Measurements from ENCODE around the gene RXFP4. TPM values are rescaled to one million over a fixed set of nuclear protein-coding genes. Genes with fewer than 3 reads are reported as not detected.

The RXFP4 gene
- polyA plus RNA-seq, 2 donors = 0.04 to 0.08 TPM

- Histone ChIP-seq H3K36me3 (ENCODE audit: control insufficient read depth in 2 of 2, insufficient read depth in 2 of 2, low read length in 1 of 2) (peaks cover 16 to 20% of the 10 kb centered on the region in 2 donors), H3K27ac (ENCODE audit: low read depth in 2 of 2, low read length in 1 of 2) (no peak overlapping the region), H3K4me3 (ENCODE audit: low read depth in 1 of 2, low read length in 2 of 2) (no peak overlapping the region), H3K4me1 (ENCODE audit: control insufficient read depth in 2 of 2, insufficient read depth in 2 of 2, low read length in 1 of 2) (no peaks in the 10 kb centered on the region), H3K27me3 (ENCODE audit: control insufficient read depth in 1 of 2, insufficient read depth in 2 of 2, low read length in 2 of 2) (no peaks in the 10 kb centered on the region), H3K9me3 (ENCODE audit: control insufficient read depth in 2 of 2, insufficient read depth in 1 of 2, low read depth in 1 of 2, low read length in 1 of 2) (no peaks in the 10 kb centered on the region)
- 86 to 97% methylated on average over 12 of the region's 12 CpGs for WGBS, 2 donors
These were observed 37.2 kb upstream of the RXFP4 start for GRCh38 chr1:155904261-155904660.

- H3K36me3 ChIP-seq (ENCODE audit: control insufficient read depth in 2 of 2, insufficient read depth in 2 of 2, low read length in 1 of 2) = peaks cover 0 to 3% of the 10 kb centered on the region in 2 donors
- peak overlapping the region; percentile 53 to 76 for H3K27ac ChIP-seq (ENCODE audit: low read depth in 2 of 2, low read length in 1 of 2)
- H3K27me3 ChIP-seq (ENCODE audit: control insufficient read depth in 1 of 2, insufficient read depth in 2 of 2, low read length in 2 of 2) = no peaks in the 10 kb centered on the region
- no peaks in the 10 kb centered on the region for H3K4me1 ChIP-seq (ENCODE audit: control insufficient read depth in 2 of 2, insufficient read depth in 2 of 2, low read length in 1 of 2)
- WGBS, 2 donors = 47 to 65% methylated on average over 4 of the region's 4 CpGs
- no peaks in the 10 kb centered on the region for H3K9me3 ChIP-seq (ENCODE audit: control insufficient read depth in 2 of 2, insufficient read depth in 1 of 2, low read depth in 1 of 2, low read length in 1 of 2)
- H3K4me3 ChIP-seq (ENCODE audit: low read depth in 1 of 2, low read length in 2 of 2) = peak overlapping the region; percentile 7 to 93
These were observed 31.5 kb upstream of the RXFP4 start for GRCh38 chr1:155909894-155910293.

- peaks cover 0 to 3% of the 10 kb centered on the region in 2 donors for H3K36me3 ChIP-seq (ENCODE audit: control insufficient read depth in 2 of 2, insufficient read depth in 2 of 2, low read length in 1 of 2)
- peak overlapping the region; percentile 61 to 93 for H3K4me3 ChIP-seq (ENCODE audit: low read depth in 1 of 2, low read length in 2 of 2)
- 1 to 2% methylated on average over 11 of the region's 11 CpGs for WGBS, 2 donors
- H3K4me1 ChIP-seq (ENCODE audit: control insufficient read depth in 2 of 2, insufficient read depth in 2 of 2, low read length in 1 of 2) = no peaks in the 10 kb centered on the region
- peak overlapping the region; percentile 88 to 96 for H3K27ac ChIP-seq (ENCODE audit: low read depth in 2 of 2, low read length in 1 of 2)
- no peaks in the 10 kb centered on the region for H3K9me3 ChIP-seq (ENCODE audit: control insufficient read depth in 2 of 2, insufficient read depth in 1 of 2, low read depth in 1 of 2, low read length in 1 of 2)
- H3K27me3 ChIP-seq (ENCODE audit: control insufficient read depth in 1 of 2, insufficient read depth in 2 of 2, low read length in 2 of 2) = no peaks in the 10 kb centered on the region
These were observed 30.8 kb upstream of the RXFP4 start for GRCh38 chr1:155910621-155911121.

GRCh38 chr1:155911156-155912055, 30.0 kb upstream of the RXFP4 start, which contains the start of gene RIT1:
TSS of gene RIT1 (minus strand) at chr1:155911349. CDS start at chr1:155910761, 588 bp downstream.
- Histone ChIP-seq H3K4me1 (ENCODE audit: control insufficient read depth in 2 of 2, insufficient read depth in 2 of 2, low read length in 1 of 2) (no peaks in the 10 kb centered on the region), H3K27ac (ENCODE audit: low read depth in 2 of 2, low read length in 1 of 2) (peak within 1 kb of the TSS; percentile 88 to 96), H3K36me3 (ENCODE audit: control insufficient read depth in 2 of 2, insufficient read depth in 2 of 2, low read length in 1 of 2) (peaks cover 0 to 3% of the 10 kb centered on the region in 2 donors), H3K4me3 (ENCODE audit: low read depth in 1 of 2, low read length in 2 of 2) (peak within 1 kb of the TSS; percentile 61 to 93), H3K27me3 (ENCODE audit: control insufficient read depth in 1 of 2, insufficient read depth in 2 of 2, low read length in 2 of 2) (no peaks in the 10 kb centered on the region), H3K9me3 (ENCODE audit: control insufficient read depth in 2 of 2, insufficient read depth in 1 of 2, low read depth in 1 of 2, low read length in 1 of 2) (no peaks in the 10 kb centered on the region)
- WGBS, 2 donors = 6% methylated on average over 34 of the region's 34 CpGs

GRCh38 chr1:155912056-155912536, 29.3 kb upstream of the RXFP4 start:
- Histone ChIP-seq H3K36me3 (ENCODE audit: control insufficient read depth in 2 of 2, insufficient read depth in 2 of 2, low read length in 1 of 2) (peaks cover 0 to 2% of the 10 kb centered on the region in 2 donors), H3K4me1 (ENCODE audit: control insufficient read depth in 2 of 2, insufficient read depth in 2 of 2, low read length in 1 of 2) (no peaks in the 10 kb centered on the region), H3K4me3 (ENCODE audit: low read depth in 1 of 2, low read length in 2 of 2) (no peak overlapping the region), H3K27me3 (ENCODE audit: control insufficient read depth in 1 of 2, insufficient read depth in 2 of 2, low read length in 2 of 2) (no peaks in the 10 kb centered on the region), H3K27ac (ENCODE audit: low read depth in 2 of 2, low read length in 1 of 2) (peak overlapping the region; percentile 73 to 88), H3K9me3 (ENCODE audit: control insufficient read depth in 2 of 2, insufficient read depth in 1 of 2, low read depth in 1 of 2, low read length in 1 of 2) (no peaks in the 10 kb centered on the region)
- WGBS, 2 donors = 75 to 76% methylated on average over 11 of the region's 11 CpGs

GRCh38 chr1:155913969-155914757, 27.3 kb upstream of the RXFP4 start:
- H3K4me1 ChIP-seq (ENCODE audit: control insufficient read depth in 2 of 2, insufficient read depth in 2 of 2, low read length in 1 of 2) = no peaks in the 10 kb centered on the region
- H3K36me3 ChIP-seq (ENCODE audit: control insufficient read depth in 2 of 2, insufficient read depth in 2 of 2, low read length in 1 of 2) = peaks cover 0 to 6% of the 10 kb centered on the region in 2 donors
- no peaks in the 10 kb centered on the region for H3K9me3 ChIP-seq (ENCODE audit: control insufficient read depth in 2 of 2, insufficient read depth in 1 of 2, low read depth in 1 of 2, low read length in 1 of 2)
- H3K27me3 ChIP-seq (ENCODE audit: control insufficient read depth in 1 of 2, insufficient read depth in 2 of 2, low read length in 2 of 2) = no peaks in the 10 kb centered on the region
- H3K4me3 ChIP-seq (ENCODE audit: low read depth in 1 of 2, low read length in 2 of 2) = no peak overlapping the region
- 67% methylated on average over 6 of the region's 6 CpGs for WGBS, 2 donors
- H3K27ac ChIP-seq (ENCODE audit: low read depth in 2 of 2, low read length in 1 of 2) = no peak overlapping the region

- Histone ChIP-seq H3K4me3 (ENCODE audit: low read depth in 1 of 2, low read length in 2 of 2) (no peak overlapping the region), H3K27me3 (ENCODE audit: control insufficient read depth in 1 of 2, insufficient read depth in 2 of 2, low read length in 2 of 2) (no peaks in the 10 kb centered on the region), H3K4me1 (ENCODE audit: control insufficient read depth in 2 of 2, insufficient read depth in 2 of 2, low read length in 1 of 2) (no peaks in the 10 kb centered on the region), H3K36me3 (ENCODE audit: control insufficient read depth in 2 of 2, insufficient read depth in 2 of 2, low read length in 1 of 2) (peaks cover 12 to 16% of the 10 kb centered on the region in 2 donors), H3K27ac (ENCODE audit: low read depth in 2 of 2, low read length in 1 of 2) (no peak overlapping the region), H3K9me3 (ENCODE audit: control insufficient read depth in 2 of 2, insufficient read depth in 1 of 2, low read depth in 1 of 2, low read length in 1 of 2) (no peaks in the 10 kb centered on the region)
- 62 to 67% methylated on average over 3 of the region's 3 CpGs for WGBS, 2 donors
These were observed 22.8 kb upstream of the RXFP4 start for GRCh38 chr1:155918660-155919059.

GRCh38 chr1:155919801-155920200, 21.6 kb upstream of the RXFP4 start:
- 95 to 100% methylated on average over 2 of the region's 2 CpGs for WGBS, 2 donors
- no peaks in the 10 kb centered on the region for H3K27me3 ChIP-seq (ENCODE audit: control insufficient read depth in 1 of 2, insufficient read depth in 2 of 2, low read length in 2 of 2)
- H3K9me3 ChIP-seq (ENCODE audit: control insufficient read depth in 2 of 2, insufficient read depth in 1 of 2, low read depth in 1 of 2, low read length in 1 of 2) = no peaks in the 10 kb centered on the region
- H3K36me3 ChIP-seq (ENCODE audit: control insufficient read depth in 2 of 2, insufficient read depth in 2 of 2, low read length in 1 of 2) = peaks cover 12 to 16% of the 10 kb centered on the region in 2 donors
- no peak overlapping the region for H3K27ac ChIP-seq (ENCODE audit: low read depth in 2 of 2, low read length in 1 of 2)
- H3K4me1 ChIP-seq (ENCODE audit: control insufficient read depth in 2 of 2, insufficient read depth in 2 of 2, low read length in 1 of 2) = no peaks in the 10 kb centered on the region
- H3K4me3 ChIP-seq (ENCODE audit: low read depth in 1 of 2, low read length in 2 of 2) = no peak overlapping the region

- no peaks in the 10 kb centered on the region for H3K9me3 ChIP-seq (ENCODE audit: control insufficient read depth in 2 of 2, insufficient read depth in 1 of 2, low read depth in 1 of 2, low read length in 1 of 2)
- no peak overlapping the region for H3K4me3 ChIP-seq (ENCODE audit: low read depth in 1 of 2, low read length in 2 of 2)
- no peak overlapping the region for H3K27ac ChIP-seq (ENCODE audit: low read depth in 2 of 2, low read length in 1 of 2)
- WGBS, 2 donors = 89 to 90% methylated on average over 3 of the region's 3 CpGs
- H3K36me3 ChIP-seq (ENCODE audit: control insufficient read depth in 2 of 2, insufficient read depth in 2 of 2, low read length in 1 of 2) = peaks cover 16 to 19% of the 10 kb centered on the region in 2 donors
- H3K27me3 ChIP-seq (ENCODE audit: control insufficient read depth in 1 of 2, insufficient read depth in 2 of 2, low read length in 2 of 2) = no peaks in the 10 kb centered on the region
- no peaks in the 10 kb centered on the region for H3K4me1 ChIP-seq (ENCODE audit: control insufficient read depth in 2 of 2, insufficient read depth in 2 of 2, low read length in 1 of 2)
These were observed 20.7 kb upstream of the RXFP4 start for GRCh38 chr1:155920717-155921116.

Measured in esophagus (tissue), 2 donors.